Measurements from ENCODE around the gene PIP4K2A.
"Not testable (repeated sequence)": the region's sequence is repeated elsewhere in the genome, so short reads cannot be mapped to it uniquely, and the experiment has no call there.

The PIP4K2A gene

DNA sequence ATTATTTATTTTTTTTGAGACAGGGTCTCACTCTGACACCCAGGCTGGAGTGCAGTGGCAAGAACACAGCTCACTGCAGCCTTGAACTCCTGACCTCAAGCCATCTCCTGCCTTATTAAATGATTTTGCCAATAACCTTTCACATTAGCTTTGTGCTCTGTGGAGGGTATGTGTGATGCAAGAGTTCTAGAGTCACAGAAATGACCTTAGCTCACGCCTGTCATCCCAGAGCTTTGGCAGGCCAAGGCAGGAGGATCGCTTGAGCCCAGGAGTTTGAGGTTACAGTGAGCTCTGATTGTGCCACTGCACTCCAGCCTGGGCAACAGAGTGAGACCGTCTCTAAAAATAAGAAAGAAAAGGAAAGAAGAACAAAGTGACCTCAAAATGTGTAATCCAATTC is 4.3 kb upstream of the PIP4K2A start:
- not testable (repeated sequence) for FAIRE-seq

DNA sequence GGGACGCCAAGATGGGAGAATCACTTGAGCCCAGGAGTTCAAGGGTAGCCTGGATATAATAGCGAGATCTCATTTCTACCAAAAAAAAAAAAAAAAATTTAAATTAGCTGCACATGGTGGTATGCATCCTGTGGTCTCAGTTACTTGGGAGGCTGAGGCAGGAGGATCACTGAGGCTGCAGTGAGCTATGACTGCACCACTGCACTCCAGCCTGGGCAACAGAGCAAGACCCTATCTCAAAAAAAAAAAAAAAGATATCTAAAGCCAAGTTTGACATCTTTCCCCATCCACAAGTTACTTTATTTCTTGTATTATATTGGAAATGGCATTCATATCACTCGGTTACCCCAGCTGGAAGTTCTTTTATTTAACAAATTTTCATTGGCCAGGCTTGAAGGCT is 3.4 kb upstream of the PIP4K2A start:
- FAIRE-seq = no peak

DNA sequence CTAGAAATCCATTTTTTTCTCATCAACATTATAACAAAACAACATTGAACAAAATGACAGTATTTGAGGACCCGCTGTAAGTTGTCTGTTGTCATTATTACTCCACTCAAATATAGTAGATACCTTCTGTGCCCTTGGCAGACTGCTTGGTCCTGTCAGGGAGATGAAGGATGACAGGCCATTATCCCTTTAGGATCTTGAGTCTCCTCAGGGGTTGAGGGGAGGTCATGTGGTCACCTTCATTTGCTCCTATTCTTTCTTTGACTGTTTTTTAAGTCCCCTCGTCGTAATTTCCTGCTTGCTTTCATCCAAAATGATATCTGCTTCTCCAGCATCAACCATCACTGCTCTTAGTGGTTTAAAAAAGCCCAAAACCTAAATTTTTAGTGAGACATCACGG is 2.6 kb upstream of the PIP4K2A start:
- FAIRE-seq = no peak

DNA sequence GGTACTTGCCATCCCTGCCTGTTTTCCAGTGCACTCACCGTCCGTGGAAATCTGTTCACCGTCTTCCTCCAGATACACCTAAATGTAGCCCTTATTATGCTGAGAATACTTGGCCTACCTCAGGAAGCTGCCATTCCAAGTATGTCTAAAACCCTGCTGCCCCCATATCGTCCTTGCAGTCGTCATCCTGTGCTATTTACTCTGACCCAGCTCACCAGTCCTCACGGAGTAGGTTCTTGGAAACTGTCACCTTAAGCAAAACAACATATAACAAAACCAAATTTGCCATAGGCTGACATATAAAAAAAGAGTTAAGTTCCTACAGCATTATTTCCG is 880 bp upstream of the PIP4K2A start:
- FAIRE-seq = no peak

DNA sequence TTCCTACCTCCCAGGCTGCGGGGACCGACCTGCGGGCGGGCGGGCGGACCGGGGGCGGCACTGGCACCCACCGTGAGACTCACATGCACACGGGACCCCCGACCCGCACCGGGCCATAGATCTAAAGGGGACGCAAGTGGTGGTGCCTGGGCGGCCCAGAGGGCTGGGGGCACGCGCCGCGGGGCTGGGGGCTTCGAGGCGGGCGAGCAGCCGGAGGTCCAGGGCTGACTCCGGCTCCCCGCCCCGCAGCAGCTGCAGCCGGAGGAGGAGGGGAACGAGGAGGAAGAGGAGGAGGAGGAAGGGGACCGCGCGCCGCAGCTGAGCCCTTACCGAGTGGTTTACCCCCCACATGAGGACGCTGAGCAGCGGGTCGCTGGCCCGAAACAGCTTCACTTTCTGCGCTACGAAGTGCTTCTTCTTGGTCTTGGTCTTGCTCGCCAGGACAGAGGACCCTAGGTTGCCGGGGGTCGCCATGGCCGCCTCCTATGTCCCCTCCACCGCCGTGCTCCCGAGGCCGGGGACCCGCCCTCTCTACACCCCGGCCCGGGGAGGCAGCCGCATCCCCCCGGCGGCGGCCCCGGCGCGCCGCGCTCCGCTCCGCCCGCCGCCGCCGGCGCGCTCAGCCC is 412 bp downstream of the PIP4K2A start:
- FAIRE-seq = no peak

DNA sequence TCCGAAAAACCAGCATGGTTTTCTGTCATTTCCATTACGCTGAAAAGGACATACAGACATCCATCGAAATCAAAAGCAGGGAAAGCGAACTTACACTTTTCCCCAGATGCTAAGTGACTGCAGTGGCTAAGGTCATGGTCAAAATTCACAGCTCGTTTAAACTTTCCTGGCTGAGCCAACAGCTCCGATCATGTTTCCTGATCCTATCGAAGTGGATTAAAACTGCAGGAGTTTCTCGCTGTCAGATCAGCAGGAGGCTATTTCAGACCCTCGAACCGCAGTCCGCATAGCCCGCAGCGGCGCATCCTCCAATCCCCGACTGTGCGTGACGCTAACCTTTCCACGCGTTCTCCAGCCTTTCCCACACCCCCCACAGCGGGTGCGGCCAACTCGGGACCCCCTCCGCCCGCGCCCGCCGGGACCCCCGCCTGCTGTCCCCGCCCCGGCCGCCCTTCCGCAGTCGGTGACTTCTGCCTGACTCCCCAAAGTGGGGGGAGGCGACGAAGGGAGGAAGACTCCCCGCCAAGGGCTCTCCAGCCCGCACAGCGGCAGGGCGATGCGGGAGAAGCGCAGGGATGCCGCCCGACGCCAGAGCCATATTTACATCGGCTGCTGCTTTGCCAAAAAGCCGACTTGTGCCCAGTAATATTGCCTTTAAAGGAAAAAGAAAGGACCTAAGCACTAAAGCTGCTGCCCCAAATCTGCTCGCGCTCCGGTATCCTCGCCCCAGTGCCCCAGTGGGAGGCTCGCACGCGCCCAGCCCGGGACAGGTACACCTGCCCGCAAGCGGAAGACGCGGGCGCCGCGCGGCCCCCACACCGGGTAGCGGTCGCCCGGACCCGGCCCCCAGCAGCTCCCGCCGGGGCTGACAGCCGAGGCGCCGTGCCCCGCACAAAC is 1.2 kb downstream of the PIP4K2A start:
- no peak for FAIRE-seq

DNA sequence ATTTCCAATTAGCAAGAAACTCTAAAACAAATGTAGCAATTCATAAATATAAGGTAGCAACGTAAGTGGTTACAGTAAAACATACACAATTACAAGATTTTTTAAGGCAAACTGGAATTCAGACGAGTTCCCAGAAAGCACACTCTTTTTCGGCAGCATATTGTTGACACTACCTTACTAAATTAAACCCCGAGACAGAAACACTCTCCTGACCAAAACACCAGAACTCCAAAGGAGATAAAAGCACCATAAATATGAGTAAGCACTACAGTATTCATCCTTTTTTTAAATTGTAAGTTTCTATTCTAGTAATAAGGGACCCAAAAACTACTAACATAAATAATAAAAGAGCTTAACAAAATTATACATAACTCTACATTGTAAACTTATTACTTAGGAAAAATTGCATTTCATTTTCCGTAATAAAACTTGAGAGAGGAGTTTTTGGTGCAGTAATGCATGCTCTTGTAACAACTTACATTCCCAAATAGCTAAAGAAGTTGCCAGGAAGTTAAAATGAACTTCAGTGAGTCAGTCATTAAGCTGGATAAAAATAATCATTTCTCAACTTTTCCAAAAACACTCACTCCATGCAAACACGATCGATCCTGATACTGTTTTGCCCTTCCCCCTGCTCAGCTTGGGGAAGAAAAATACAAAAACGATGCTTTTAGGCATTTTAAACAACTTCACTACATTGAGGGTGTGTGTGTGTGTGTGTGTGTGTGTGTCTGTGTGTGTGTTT is 2.0 kb downstream of the PIP4K2A start:
- no peak for FAIRE-seq

DNA sequence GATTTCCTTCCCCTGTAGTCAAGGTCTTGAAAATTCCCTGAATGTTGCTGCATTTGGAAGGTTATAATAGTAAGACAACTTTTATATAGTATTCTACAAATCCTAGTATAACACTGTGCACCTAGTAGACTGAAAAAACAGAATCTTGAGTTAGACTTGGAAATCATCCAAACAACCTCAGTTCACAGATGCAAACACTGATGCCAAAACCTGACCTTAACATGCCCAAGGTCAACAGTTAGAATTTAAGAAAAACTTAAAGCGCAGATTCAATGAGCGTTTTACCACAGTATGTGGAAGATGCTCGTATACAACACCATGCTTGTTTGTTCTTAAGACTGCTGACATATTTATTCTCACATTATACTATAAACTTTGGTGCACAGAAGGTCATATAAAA is 3.0 kb downstream of the PIP4K2A start:
- no peak for FAIRE-seq

DNA sequence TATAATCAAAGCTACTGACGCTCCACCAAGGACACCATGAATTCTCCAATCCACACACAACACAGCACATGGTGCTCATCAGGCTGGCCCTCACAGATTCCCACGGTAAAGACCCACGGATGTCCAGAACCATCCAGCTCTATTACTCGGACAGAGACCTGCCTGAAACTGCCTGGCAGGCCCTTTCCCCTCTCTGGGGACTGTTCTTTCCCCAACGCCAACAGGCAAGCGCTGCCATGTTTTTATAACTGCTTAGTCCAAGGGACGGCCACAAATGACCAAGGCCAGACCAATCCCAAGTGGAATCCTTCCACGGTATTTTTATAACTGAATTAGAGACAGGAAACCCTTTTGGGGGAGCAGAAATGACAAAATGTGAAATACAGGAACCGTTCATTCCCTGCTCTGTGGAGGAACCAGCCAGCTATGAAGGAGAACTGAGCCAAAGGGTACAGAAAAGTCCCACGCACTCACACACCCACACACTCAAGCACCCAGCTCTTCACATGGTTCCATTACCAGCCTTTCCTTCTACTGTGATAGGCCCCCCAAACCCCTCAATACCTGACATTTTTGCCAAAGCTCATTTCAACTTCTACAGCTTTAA is 4.1 kb downstream of the PIP4K2A start:
- no peak for FAIRE-seq

DNA sequence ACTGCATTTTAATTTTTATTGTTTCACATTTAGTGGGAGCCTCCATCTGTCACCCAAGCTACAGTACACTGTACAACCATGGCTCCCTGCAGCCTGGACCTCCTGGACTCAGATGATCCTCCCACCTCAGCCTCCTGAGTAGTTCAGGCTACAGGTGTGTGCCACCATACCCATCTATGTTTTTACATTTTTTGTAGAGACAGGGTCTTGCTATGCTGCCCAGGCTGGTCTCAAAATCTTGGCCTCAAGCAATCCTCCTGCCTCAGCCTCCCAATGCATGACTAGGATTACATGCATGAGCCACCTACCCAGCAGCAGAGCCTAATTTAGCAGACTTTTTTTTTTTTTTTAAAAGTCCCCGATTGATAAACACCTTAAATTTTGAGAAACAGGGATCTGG is 5.6 kb downstream of the PIP4K2A start:
- FAIRE-seq = no peak

DNA sequence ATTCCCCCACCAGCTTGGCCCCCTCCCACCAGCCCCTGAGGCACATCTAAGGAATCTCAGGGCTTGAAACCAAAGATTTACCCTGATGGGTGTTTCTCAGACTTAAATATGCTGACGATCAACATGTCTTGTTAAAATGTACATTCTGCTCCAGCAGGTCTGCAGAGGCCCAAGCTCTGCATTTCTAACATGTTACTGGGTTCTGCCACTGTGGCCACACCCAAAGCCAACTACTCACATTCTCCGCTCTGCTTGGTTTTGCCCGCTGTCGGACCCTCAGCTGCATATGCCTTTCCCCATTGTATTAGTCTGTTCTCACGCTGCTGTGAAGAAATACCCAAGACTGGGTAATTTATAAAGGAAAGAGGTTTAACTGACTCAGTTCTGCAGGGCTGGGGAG is 8.9 kb downstream of the PIP4K2A start:
- no peak for FAIRE-seq

DNA sequence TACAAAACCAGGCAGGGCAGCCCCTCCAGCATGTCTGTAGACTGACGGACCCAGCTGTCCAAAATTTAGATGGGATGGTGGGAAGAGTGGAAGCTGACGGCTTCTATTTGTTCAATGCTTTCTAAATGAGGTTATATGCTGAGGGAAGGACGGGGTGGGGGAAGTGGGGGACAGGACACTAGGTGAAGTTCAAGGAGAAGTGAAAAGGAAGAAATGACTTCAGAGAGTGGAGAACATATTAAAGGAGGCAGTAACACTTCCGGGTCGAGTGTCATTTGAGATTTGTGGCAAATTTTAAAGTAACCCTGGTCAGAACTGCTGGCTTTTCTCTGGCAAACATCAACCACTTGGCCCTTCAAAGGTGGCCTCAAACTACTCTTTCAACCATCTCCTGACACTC is 9.4 kb downstream of the PIP4K2A start:
- no peak for FAIRE-seq

DNA sequence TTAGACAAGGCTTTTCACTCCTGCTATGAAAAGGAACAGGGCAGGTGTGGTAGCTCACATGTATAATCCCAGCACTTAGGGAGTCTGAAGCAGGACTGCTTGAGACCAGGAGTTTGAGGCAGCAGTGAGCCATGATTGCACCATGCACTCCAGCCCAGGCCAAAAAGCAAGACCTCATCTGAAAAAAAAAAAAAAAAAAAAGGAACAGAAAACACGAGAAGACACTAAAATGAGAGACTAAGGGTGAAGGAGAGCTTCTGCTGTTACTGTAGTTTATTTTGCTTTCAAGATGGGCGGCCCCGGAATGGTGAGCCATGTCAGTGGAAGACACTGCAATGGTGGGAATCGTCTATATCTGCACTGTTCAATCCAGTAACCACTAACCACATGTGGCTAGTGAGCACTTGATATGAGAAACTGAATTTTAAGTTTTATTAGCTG is 9.9 kb downstream of the PIP4K2A start:
- FAIRE-seq = no peak

DNA sequence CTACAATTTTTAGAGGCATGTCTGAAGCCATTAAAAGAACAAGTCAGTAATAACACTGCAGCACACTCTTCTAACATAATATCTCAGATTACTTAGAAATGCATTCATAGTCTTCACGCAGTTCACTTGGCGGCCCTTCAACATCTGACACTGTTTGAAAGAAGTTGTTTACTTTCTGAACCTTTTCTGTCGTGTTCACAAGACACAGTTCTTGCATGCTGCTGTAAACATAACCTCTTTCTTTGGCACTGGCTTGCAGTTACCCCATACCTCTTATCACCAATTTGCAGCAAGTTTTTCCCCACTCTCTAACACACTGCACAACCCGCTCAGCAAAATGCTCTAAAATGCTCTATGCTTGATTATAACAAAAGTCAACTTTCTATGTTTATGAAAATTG is 12.0 kb downstream of the PIP4K2A start:
- FAIRE-seq = no peak

DNA sequence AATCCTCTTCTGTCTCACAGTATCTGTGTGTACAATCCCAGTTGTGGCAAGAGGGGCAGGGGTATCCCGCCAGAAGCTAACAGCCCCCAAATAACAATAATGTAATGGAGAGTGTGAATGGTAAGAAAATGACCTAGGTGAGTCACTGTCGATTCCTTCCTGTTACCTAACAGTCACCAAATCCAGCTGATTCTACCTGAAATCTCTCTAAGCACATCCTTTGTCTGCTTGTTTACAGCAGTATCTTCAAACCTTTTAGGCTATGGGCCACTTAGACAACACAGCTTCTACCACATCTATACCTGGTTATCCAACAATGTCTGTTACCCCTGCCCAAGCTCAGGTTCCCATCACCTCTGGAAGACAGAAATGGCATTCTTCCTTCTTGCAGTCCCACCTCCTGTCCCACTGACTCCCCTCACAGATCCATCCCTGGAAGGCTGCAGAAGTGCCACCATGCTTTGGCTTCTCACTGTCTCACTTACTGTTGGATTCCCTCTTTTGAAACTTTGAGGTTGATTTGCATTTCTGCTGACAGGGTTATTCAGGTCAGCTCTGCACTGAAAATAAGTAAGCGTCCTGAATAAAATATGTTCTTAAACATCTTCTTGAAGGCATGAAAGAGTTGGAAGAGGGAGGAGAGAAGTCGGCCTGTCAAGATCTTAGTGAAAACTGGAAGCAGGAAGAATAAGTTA is 13.1 kb downstream of the PIP4K2A start:
- FAIRE-seq = no peak

DNA sequence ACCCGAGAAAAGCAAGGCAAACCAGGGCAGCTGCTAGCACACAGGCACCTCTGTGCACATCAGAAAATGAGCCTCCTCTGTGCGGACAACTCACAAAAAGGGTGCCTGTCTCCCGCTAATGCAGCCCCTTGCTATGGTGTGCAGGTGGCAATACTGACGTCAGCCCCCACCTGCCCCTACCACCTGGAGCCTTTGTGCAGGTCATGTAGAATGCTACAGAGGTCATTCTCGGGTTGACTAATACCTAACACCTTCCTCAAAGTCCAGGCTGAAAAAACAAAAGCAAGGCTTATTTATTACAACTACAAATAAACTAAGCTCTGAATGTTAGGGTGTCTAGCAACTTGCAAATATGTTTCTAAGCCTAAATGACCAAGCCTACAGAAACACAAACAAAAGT is 13.9 kb downstream of the PIP4K2A start:
- FAIRE-seq = no peak

DNA sequence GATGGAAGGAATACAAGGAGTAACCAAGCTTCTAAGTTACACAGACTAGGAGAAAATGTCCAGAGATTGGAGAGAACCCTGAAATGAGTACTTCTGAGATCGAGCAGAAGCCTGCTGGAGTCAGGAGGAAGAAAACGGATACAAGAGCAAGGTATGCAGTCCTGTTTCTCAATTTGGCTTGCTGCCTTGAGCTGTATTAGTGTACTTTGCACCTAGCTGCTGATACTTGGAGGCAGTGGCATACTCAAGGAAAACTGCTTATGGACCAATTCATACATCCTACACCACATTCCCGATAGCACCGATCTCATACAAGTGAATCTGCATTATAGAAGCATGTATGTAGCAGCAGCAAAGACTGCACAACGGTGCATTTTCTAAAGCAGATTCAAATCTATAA is 14.4 kb downstream of the PIP4K2A start:
- FAIRE-seq = no peak

DNA sequence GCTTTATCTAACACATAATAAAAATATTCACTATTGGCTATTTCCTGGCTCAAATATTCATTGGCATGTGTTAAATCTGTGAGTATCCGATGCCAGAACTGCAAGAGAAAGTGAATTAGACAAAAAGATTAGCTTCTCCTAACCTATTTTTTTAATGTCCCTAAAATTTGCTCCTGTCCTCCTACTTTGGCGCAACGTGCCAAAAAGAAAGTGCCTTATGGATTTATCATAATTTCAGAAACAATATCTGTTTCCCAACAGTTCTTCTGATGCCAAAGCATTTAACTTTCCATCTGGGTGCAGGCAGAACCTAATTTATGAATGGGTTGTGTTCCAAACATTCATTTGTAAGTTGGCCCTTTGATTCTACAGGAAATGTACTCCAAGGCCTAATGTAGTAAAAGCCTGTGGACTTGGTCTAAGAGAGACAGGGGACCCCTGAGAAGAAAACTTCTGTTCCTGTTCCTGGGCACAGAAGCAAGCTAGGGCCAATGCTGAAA is 15.4 kb downstream of the PIP4K2A start:
- FAIRE-seq = no peak

DNA sequence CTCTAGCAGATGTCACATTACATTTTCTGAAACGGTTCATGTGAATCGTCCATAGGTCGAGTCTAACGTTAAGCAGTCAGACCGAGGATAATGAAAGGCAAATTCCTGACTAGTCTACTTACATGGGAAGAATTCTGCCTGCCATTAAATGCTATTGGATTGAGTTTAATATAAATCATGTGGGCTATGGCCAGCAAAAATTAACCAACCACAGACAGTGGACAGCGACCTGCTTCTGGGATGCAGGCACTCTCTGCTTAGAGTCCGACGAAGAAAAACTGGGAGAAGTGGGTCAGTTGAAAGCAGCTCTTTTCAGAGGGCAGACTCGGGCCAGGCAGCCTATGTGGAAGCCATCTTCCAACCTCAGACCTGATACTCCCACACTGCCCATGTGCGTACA is 16.6 kb downstream of the PIP4K2A start:
- FAIRE-seq = no peak

DNA sequence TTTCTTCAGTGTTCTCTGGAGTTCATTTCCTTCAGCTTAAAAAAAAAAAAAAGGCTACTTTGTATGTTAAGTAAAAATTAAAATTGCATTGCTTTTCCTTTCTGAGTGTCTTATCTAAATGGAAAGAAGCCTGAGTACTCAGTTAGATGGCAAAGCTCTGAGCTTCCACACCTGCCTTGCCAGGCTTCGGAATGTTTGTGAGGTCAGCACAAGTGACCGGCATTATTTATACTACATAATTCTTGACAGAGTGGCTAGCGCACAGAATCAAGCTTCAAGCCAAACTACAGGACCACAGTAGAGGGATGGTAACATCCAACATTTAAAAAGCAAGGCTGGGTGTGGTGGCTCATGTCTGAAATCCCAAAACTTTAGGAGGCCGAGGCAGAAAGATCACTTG is 17.3 kb downstream of the PIP4K2A start:
- no peak for FAIRE-seq

DNA sequence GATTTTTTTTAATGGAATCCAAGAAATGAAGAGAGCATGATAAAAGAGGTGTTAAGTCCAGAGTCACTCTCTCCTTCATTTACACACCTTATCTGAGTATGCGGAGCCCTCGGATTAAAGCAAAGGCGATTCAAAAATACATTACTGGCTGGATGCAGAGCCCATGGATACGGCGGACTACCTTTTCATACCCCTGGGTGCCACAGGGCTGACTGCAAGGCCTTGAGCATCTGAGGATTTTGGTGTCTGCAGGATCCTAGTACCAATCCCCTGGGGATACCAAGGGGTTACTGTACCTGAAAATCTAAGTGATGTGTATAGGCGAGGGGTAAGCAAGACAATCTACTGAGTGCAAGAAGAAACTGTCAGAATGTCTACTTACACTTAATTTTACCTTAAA is 20.5 kb downstream of the PIP4K2A start:
- no peak for FAIRE-seq

DNA sequence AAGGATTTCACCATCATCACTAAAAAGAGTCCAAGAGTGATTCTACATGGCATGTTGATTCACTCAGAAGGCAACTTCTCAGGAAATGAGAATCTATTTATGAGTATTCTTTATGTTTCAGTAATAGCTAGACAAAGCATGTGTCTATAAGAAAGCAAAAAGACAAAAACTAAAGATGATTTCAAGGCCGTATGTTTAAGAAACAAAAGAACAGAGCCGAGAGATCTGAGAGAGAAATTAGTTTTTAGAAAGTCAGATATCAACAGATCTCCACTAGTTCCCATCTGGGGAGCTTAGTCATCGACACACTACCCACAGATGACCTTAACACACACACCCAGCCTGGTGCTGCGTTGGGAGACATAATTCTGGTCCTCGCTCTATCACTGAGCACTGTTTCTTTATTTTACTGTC is 21.0 kb downstream of the PIP4K2A start:
- FAIRE-seq = no peak

DNA sequence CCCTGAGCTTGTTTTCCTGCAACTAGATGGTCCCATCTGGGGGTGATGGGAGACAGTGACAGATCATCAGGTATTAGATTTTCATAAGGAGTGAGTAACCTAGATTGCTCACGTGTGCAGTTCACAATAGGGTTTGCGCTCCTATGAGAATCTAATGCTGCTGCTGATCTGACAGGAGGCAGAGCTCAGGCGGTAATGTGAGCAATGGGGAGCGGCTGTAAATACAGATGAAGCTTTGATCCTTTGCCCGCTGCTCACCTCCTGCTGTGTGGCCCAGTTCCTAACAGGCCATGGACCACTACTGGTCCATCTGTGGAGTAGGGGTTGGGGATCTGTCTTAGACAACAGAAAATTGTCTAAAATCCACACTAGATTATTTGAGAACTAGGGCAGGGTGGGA is 22.3 kb downstream of the PIP4K2A start:
- FAIRE-seq = not testable (repeated sequence)

Data from colon (tissue), 2 donors.